GM12801 (cell line): ENCODE measurements around the gene SMG5.

Experiments used
- CTCF ChIP-seq: IDR thresholded peaks from one replicate; pipeline ENCODE4 v1.5.1; 2011; ENCODE audit warnings: control low read depth; ENCODE audit not compliant: insufficient read length; ENCODE audit errors: extremely low read depth

SMG5 gene

GRCh38 chr1:156241926-156242325 is 40.7 kb downstream of the SMG5 start, which contains the start of gene BGLAP:
BGLAP (plus strand) TSS chr1:156242184; CDS start chr1:156242232, 48 bp downstream.
- TF ChIP-seq CTCF: no peak

DNA sequence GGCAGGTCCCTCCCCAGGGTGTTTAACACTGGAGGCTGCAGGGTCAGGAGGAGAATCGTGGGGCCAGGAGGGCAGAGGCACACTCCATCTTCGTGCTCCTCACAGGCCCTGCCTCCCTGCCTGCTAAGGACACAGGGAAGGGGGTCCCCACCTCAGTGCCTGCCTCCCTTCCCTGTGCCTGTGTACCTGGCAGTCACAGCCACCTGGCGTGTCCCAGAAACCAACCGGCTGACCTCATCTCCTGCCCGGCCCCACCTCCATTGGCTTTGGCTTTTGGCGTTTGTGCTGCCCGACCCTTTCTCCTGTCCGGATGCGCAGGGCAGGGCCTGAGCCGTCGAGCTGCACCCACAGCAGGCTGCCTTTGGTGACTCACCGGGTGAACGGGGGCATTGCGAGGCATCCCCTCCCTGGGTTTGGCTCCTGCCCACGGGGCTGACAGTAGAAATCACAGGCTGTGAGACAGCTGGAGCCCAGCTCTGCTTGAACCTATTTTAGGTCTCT is 41.3 kb downstream of the SMG5 start:
- TF ChIP-seq CTCF: no peak

DNA sequence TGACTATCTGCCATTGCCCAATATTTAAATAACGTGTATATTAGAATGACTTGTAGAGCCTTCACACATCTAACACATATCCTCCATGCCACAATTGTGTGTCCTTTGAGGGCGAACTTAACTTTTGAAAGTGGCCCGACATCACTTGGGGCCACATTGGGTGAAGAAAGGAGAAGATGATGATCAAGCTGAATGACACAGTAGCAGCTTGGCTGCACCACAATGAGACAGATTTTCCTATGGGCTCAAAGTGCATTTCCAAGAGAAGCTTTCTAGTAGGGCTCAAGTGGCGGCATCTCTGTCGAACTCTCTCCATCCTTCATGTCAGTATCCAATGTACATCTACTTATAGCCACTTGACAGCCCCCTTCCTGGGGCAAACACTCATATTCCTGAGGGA is 44.4 kb downstream of the SMG5 start:
- TF ChIP-seq CTCF: no peak

GRCh38 chr1:156236164-156236563 is 46.5 kb downstream of the SMG5 start:
- TF ChIP-seq CTCF: no peak

GRCh38 chr1:156233426-156234127 is 49.0 kb downstream of the SMG5 start:
- TF ChIP-seq CTCF: no peak

GRCh38 chr1:156232201-156232894 is 50.3 kb downstream of the SMG5 start:
- TF ChIP-seq CTCF: no peak

- TF ChIP-seq CTCF: no peak
Observed at GRCh38 chr1:156230473-156230837, 52.2 kb downstream of the SMG5 start.
